Lower leg skin (tissue), 3 donors: ENCODE data around the gene STAC.

Experiments
- CTCF ChIP-seq, 3 donors: fragments of 450-650 bp; IDR thresholded peaks; one replicate each; pipeline ENCODE4 v1.5.1; 2016; ENCODE audit warnings: antibody characterized with exemption in 3 of 3, mild to moderate bottlenecking in 3 of 3, moderate library complexity in 2 of 3
- POLR2A ChIP-seq, 2 donors: fragments of 450-650 bp; IDR thresholded peaks; one replicate each; pipeline ENCODE4 v1.6.1; 2016 to 2017; ENCODE audit warnings: antibody characterized with exemption in 2 of 2, mild to moderate bottlenecking in 1 of 2, moderate library complexity in 1 of 2

- no peak for TF ChIP-seq POLR2A (IDR thresholded peaks at IDR 0.05)
- TF ChIP-seq CTCF (IDR thresholded peaks at IDR 0.05): no peak
These were observed 139.4 kb downstream of the STAC start for GRCh38 chr3:36519682-36520081.
